ENCODE results near the gene ZCCHC2. TPM values are rescaled to one million over a fixed set of nuclear protein-coding genes. Genes with fewer than 3 reads are reported as not detected.

ZCCHC2 gene
- total and polyA plus RNA-seq, 2 of the 8 experiments (the other 6 are each of a cell fraction or from before 2014, with no cell fraction given): 13.5 to 18.6 TPM

DNA sequence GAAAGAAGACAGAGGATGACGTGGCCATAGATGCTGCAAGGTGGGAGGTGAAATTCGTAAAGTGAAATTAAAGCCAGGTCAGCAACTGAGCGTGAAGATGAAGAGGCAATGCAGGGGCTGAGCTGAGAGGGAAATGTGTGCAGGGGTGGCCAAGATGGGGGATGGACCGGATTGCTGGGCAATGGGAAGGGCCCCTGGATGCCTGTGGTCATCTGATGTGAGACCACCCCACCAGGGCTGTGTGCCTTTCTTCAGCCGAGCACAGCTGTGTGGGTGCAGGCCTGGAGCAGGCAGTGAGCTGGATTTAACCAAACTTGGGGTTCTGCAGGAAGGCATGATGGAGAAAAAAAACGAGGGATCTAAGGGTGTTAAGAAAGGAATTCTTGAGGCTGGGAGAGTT is 80.4 kb downstream of the ZCCHC2 start (continued):
- no peak for TF ChIP-seq POU5F1 (IDR thresholded peaks at IDR 0.05; ENCODE audit: low read depth, low read length)
- TF ChIP-seq JUND (IDR thresholded peaks at IDR 0.05; ENCODE audit: low read length): no peak
- no peak for TF ChIP-seq TAF7 (optimal IDR thresholded peaks at IDR 0.05; ENCODE audit: borderline replicate concordance, low read depth, low read length)
- no peak for TF ChIP-seq SRF (IDR thresholded peaks at IDR 0.05; ENCODE audit: low read depth, low read length)
